GM03348 (cell line): ENCODE data around the gene ABLIM1.

ENCODE experiments used
- DNase-seq: peaks from one replicate; pipeline ENCODE4 v3.0.0; 2012; ENCODE audit warnings: low spot score

Gene ABLIM1

GRCh38 chr10:114545071-114545470 is 113.0 kb downstream of the ABLIM1 start:
- DNase-seq, result no peak

GRCh38 chr10:114544045-114544659 is 113.9 kb downstream of the ABLIM1 start:
- DNase-seq, result no peak

- no peak for DNase-seq
Observed at GRCh38 chr10:114543456-114543855, 114.6 kb downstream of the ABLIM1 start.

DNA sequence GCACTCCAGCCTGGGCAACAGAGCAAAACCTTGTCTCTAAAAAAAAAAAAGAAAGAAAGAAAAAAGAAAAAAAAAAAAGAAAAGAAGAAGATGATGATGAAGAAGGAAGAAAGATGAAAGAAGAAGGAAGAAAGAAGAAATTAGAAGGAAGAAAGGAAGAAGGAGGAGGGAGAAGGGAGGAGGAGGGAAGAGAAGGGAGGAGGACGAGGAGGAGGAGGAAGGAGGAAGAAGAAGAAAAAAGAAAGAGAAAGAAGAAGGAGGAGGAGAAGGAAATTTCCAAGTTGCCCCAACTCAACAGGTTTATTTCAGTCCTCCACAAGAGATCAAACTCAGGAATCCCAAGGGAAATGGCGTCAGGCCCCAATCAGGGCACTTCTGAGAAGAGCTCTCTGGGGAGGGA is 115.7 kb downstream of the ABLIM1 start:
- DNase-seq, result no peak

DNA sequence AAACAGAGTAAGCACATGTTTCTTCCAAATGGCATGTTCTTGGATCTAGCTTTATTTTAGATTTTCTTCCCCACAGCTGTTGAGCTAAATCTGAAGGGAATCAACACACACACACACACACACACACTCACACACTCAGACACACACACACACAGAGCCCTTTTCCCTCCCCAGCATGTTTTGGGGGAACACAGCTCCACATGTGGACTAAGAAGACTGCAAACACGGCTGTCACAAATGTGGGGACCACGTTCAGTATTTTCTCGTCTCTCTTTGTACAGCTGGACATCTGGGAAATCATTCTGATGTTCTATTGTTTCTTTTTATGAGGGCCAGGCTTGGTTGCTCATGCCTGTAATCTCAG is 116.3 kb downstream of the ABLIM1 start:
- DNase-seq, result no peak

- peak; percentile 18 for DNase-seq
Observed at GRCh38 chr10:114541081-114541796, 116.8 kb downstream of the ABLIM1 start.

DNA sequence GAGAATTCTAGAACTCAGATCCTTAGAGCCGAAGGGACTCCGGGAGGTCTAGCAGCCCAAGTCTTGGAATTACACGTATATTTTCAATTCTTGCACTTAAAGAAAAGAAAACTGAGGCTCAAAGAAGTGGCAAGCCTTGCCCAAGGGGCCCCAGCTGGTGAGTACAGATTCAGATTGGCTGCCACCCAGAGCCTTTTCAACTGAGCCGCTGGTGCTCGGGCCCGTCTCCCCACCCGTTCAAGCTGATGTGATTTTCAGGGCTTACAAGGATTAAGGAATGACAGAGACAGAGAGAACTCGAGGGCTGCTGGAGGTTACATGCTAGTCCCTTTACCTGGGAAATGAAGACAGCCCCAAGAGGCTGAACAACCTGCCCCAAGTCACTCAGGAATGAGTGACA is 117.8 kb downstream of the ABLIM1 start:
- DNase-seq, result no peak

- DNase-seq, result no peak
Observed at GRCh38 chr10:114539623-114540022, 118.5 kb downstream of the ABLIM1 start.

GRCh38 chr10:114538181-114538906 is 119.7 kb downstream of the ABLIM1 start:
- no peak for DNase-seq

DNA sequence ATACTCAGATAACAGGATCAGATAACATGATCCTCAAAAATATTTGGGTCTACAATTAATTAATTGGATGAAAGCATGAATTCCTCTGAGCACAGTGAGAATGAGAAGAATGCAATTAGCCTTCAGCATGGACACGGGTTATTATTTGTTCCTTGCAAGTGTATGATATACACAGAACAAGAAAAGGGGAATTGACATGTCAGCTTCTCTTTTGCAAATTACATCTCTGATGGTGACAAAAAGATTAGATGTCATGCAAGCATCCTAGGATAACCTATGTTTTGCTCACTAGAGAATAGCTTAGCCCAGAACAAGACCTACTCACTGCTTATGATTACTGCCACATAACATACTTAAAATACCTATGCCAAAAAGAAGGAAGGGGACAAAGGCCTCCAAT is 120.3 kb downstream of the ABLIM1 start:
- DNase-seq, result no peak

DNA sequence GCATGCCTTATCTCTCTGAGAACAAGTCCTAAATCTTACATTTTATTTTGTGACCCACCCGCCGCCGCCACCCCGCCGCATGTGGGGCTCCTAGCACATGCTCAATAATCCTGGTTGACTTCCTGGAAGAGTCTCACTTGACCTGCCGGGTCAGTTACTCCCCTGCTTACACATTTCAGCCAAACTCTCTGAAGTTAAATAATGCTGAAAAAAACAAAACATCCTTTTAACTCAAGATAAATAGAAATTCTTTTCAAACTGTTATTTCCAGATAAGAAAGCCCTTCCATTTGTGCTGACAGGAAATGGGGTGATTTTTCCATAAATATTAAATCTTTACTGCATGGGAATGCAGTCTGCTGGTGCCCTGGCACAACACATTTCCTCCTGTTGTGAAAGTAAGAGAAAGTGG is 123.5 kb downstream of the ABLIM1 start:
- no peak for DNase-seq

- DNase-seq, result no peak
Observed at GRCh38 chr10:114532226-114532625, 125.8 kb downstream of the ABLIM1 start.

- peak; percentile 74 for DNase-seq
Observed at GRCh38 chr10:114526504-114527238, 131.4 kb downstream of the ABLIM1 start.

DNA sequence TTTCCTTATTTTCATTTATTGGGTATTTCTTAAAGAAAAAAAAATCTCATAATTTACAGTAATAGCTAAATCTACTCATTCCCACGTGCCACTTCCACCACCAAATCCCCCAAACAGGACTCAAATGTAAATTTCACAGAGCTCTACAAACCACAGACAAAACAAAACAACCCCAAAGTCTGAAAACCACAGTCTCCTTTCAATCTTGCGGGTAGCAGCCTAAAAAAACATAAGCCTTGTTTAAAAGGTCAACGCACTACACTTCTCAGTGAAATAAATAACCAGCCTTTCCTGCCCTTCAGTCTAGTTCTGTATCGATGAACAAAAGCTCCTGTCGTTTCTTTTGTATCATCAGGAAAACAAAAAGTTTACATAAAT is 132.0 kb downstream of the ABLIM1 start:
- no peak for DNase-seq

- DNase-seq, result no peak
Observed at GRCh38 chr10:114525368-114525949, 132.6 kb downstream of the ABLIM1 start.

GRCh38 chr10:114523876-114524275 is 134.2 kb downstream of the ABLIM1 start:
- no peak for DNase-seq

- DNase-seq, result no peak
Observed at GRCh38 chr10:114521255-114521654, 136.8 kb downstream of the ABLIM1 start.

- DNase-seq, result peak; percentile 45
Observed at GRCh38 chr10:114520453-114520852, 137.6 kb downstream of the ABLIM1 start.

- no peak for DNase-seq
Observed at GRCh38 chr10:114519756-114520293, 138.2 kb downstream of the ABLIM1 start.

DNA sequence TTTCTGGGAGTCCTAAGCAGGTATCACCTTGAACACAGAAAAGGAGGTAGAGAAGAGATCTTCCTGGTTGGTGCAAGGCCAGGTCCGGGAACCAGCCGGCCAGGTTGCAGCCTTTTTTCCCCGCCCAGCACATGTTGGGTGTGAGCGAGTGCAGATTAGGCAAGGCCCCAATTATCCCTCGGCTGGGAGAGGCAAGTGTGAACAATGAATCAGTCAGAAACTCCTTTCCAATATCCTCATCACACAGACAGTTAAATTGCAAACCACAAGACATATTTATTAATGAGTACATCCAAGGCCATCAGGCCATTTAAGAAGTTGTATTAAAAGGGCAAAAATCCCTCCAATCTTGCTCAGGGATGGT is 138.8 kb downstream of the ABLIM1 start:
- DNase-seq, result no peak

DNA sequence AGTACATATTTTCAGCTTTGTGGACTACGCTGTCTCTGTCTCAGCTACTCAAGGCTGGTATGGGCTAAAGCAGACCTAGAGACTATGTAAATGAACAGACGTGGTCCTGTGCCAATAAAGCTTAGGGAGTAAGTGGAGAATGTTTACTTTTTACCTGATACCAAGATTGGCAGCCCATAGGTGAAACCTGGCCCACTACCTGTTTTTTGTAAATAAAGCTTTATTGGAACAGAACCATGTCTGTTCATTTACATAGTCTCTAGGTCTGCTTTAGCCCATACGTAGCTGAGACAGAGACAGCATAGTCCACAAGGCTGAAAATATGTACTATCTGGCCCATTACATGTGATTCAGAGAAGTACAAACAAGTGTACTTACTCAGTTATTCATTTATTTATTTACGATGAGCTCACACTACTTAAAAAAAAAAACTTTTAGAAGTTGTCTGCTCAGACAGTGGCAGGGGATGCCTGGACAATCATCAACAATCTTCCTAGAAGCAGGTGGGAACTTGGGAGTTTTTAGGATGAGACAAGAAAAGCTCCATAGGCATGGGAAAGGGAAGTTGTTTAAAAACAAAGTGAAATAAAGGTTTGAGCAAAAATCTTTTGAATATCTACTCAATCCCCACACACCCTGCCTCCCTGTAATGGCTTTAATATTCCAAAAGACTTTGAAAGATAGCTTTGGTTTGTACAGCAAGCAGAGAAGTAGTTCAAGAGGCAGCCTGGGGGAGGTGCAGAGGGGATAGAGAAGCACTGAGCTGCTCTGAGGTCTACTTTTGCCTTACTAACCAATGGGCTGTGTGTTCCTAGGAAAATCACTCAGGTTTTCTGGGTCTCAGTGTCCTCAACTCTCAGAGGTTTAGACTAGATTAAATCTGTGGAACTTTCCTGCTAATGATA is 139.4 kb downstream of the ABLIM1 start:
- no peak for DNase-seq
